Left hindlimb (tissue), 1 donor: ENCODE data around the gene GNAQ.
"Not testable (repeated sequence)": the region's sequence is repeated elsewhere in the genome, so short reads cannot be mapped to it uniquely, and the experiment has no call there.

Experiments used
- DNase-seq: peaks from one replicate; pipeline ENCODE4 v3.0.0-alpha.2; 2018

GNAQ gene

DNA sequence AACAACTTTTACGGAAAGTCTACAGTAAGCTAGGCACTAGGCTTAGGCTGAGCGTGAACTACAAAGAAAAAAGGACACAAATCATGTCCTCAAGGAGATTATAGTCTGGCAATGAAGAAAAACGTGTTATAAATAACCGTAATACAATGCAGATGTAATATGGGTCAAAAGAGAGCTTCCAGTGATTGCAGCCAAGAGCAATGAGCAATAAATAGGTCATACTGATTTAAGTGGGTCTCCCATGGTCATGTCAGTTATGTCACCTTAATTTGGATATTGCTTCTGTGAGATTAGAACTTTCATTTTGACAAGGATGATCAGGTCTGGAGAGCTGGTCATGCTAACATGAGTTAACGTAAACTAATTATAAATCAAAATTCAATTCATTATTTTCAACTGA lies 224.9 kb downstream of the GNAQ start:
- no peak for DNase-seq

DNA sequence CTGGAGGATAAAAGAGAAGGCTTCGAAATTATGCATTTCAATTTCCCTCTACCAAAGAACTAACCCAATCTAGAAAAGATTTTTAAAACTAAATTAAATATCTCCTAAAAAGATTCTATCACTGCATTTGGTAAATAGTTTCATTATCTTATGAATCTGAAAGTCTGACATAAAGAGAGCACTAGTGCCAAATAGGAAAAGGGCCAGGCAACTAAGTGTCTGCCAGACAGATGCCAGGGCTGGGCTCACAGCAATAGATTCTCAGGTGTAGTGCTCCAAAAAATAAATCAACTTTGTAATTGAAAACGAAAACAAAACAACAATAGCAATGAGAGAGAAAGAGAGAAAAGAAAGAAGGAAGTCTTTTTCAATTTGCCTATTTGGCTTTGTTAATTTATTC lies 225.8 kb downstream of the GNAQ start:
- DNase-seq = no peak

DNA sequence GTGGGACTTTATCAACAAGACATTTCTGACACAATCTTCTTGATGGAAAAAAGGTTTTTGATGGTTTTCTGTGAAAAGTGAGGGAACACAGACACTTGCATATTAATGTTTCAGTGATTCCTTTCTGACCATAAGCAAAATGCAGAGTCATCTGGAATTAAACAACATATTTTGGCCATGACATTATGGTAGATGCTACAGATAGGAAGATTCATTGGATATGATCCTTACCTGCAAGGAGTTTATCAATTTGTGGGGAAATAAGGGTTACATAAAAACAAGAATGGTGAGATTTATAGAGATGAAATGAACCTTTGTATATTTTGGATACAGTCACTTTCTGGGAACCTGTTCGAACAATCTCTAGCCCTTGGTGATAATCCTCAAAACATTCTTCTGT lies 228.2 kb downstream of the GNAQ start:
- DNase-seq = no peak

DNA sequence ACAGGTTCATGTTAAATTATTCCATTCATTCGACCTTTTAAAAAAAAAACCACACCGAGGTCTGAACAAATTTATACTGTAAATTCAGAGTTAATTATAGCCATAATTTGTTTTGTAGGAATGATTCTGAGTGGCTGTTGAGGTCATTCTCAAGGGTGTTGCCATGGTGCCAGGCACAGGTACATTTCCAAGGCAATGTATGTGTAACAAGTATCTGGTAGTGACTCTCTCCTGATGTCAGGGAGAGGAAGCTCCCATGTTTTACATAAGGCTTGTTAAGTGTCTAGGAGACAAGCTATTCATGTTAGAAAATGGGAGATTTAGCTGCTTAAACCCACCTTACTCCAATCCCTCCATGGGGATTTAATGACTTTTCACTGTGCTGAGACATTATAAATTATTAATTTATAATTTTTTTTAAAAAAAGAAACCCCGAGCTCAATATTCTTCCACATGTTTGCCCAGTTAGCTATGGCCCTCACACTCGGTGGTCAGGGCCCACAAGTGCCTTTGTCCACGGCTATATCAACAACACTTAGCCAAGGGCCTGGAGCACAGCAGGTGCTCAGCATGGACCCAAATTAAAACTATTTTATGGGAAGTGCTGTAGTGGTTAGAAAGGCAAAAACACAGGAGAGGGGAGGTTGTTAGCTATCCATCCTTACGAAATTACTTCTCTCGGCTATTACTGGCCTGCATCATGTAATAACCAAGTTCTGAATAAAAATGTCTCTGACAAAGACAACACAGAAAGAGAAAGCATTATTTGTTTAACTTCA lies 228.9 kb downstream of the GNAQ start:
- no peak for DNase-seq

DNA sequence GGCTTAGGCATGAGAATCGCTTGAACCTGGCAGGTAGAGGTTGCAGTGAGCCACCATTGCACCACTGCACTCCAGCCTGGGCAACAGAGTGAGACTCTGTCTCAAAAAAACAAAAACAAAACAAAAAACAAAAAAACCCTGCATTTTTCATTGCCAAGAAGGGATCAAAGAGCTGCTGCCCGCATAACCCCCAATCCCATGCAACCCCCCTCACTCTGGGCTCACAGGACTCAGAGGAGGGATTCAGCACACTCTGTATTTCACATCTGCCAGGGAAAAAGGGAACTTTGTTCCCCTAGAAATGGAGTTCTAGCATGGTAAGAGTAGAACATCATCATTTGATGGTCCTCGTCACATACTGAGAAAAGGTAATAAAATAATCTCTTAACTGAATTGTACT lies 229.5 kb downstream of the GNAQ start:
- DNase-seq = no peak

DNA sequence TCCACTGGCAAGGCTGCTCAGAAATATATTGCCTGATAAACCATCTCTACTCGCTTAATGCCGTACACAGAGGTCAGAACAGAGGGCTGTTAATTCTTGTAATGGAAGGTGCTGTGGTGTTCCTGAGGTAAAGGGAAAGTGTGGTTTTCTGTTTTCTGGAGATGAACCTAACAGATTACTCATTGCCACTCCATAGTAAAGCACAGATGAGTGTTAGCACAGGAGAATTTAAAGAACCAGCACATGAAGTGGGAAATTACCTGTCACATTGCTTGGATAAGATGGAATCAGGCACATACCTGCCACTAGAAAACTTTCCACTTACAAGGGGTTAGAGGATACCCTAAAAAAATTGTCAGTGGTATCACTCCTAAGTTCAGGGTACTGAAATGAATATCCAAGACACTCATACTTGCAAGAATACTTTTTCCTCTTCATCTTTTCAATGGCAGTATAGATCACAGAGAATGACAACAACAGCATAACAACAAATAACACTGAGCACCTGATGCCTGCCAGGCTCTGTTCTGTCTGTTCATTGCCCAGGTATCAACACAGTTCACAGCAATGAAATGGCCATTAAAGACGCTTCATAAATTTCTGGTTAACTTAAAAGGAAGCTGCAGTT lies 230.6 kb downstream of the GNAQ start:
- DNase-seq = no peak

DNA sequence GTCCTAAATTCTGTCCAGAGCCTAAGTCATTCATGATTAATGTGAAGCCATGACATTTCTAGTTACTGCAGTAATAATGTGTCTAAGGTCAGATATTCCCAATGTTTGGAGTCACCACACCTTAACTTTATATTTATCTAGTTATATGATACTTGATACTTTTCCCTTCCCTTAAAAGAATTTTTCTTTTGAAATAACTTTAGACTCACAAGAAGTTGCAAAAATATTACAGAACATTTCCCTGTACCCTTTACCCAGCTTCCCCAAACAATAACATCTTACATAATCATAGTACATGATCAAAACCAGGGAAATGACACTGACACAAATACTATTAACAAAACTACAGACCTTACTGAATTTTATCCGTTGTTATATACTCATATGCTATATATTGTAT lies 233.5 kb downstream of the GNAQ start:
- no peak for DNase-seq

DNA sequence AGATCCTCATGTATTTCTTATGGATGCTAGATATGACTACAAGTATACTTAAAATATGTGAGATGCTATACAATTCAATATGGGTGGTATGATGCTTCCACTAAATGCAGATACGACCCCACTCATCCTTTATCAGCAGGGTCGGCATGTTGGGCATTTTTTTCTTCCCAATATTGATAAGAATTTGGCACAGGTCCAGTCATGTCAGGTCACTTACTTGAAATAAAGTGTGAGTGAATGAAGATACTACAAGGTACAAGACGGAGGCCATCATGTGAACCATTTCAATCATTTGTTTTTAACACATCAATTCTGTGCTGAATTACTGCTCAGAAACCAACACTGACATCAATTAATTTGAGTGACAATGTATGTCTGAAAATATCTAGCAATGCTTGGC lies 236.6 kb downstream of the GNAQ start:
- DNase-seq = no peak

DNA sequence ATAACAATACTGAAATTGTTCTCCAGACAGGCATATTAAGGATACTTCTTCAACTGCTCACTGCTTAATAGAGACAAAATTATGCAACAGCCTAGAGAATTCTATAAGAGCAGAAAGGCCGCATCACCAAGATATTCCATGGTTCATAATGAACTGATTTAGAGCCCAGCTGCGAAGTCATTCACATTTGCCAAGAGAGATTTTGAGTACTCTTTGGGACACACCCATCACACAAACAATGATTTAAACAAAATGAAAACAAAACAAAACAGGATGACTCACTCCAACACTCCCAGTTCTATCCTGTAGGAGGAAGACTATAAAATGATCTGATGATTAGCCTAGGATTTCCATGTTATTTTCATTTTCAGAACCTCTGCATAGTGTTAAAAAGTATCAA lies 237.8 kb downstream of the GNAQ start:
- no peak for DNase-seq

DNA sequence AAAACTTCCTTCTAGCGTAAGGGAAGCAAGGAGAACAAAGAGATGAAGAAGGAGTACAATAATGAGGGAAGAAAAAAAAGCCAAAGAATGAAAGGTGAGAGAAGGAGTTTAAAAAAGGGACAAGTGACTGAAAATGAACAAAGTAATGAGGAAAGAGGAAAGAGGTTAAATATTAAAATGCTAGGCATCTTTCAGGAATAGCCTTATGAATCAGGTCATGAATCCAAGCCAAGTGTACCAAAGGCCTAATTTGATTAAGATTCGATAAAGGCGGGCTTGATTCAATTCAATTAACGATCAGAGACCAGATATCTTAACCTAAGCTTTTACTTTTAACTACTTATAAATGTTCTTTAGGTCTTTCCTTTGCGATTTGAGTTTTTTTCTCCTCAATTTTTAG lies 241.7 kb downstream of the GNAQ start:
- DNase-seq = no peak

DNA sequence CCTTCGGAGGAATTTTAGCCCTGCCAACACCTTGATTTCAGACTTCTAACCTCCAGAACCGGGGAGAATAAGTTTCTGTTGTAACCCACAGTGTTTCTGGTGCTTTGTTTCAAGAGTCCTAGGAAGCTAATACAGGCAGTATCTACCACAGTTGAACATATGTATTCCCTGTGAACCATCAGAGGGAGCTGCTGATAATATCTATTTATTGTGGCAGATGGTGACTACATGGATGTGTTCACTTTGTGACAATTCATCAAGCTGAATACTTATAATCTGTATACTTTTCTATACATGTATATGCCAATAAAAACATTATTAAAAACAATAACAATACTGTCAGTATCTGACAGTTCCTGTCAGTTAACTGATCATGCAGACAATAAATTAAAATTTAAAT lies 246.3 kb downstream of the GNAQ start:
- no peak for DNase-seq

DNA sequence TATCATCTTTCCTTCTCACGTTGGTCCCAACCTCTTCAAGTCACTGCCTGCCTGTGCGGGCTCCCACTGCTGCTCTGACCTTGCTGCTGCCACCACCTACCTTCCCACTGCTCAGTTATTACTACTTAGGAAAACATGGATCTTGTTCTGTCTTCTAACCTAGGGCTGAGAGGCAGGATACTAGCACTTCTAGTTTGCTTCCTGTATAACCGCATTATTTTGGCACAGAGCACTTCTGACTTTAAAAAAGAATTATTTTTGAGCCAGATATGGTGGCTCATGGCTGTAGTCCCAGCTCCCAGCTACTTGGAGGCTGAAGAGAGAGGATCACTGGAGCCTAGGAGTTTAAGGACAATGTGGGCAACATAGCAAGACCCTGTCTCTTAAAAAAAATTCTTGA lies 248.1 kb downstream of the GNAQ start:
- DNase-seq = no peak

DNA sequence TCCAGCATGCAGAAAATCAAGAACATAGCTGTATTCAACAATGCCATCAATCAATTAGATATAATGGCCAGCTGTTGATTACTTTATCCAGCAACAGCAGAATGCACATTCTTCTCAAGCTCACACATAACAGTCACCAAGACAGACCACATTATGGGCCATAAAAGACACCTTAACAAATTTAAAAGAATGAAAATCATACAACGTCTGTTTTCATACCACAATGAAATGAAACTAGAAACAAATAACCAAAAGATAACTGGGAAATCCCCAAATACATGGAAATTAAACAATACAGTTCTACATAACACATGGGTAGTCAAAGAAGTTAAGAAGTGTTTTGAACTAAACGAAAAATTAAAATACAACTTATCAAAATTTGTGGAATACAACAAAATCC lies 252.6 kb downstream of the GNAQ start:
- DNase-seq = no peak

DNA sequence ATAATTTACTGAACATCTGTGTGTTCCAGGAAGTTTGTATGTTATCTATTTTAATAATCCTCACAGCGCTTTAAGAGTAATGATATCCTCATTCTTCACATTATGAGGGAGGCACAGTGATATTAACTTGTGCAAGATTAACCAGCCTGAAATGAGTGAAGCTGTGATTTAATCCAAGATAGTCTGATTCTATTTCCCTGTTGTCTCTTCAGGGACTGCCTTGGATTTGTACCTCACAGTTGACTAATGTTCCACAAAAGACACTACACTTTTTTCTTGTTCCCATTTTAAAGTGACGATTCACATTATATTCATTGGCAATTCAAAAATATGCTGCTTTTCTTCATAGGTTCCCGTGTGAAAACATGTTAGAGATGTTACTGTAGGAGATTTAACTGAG lies 258.2 kb downstream of the GNAQ start:
- DNase-seq = no peak

DNA sequence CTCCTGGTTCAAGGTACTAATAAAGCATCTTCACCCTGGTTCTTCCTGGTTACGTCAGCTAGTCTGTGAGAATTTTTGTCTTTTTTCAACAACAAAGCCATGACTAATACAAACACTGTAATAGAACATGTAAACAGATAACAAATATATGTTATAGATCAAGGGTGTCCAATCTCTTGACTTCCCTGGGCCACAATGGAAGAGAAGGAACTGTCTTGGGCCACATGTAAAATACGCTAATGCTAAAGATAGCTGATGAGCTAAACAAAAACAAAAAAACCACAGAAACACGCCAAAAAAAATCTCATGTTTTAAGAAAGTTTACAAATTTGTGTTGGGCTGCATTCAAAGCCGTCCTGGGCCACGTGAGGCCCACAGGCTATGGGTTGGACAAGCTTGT lies 259.0 kb downstream of the GNAQ start:
- DNase-seq = no peak

DNA sequence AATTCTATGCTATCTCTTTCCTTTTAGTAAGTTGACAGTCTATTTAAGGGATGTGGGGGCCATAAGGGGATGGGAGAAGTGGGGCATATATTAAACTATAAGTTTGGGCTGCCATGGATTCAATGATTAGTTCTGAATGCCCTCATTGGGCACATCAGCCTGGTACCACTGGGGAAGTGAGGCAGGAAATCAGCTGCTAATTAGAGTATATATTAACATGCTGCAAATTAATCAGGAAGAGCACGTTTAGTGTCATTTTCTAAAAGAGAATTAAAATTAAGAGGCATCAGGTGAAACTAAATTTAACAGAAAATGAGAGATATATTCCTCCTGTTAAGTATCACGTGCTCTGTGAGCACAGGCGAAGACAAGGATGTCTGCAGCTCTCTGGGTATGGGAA lies 260.4 kb downstream of the GNAQ start:
- no peak for DNase-seq

DNA sequence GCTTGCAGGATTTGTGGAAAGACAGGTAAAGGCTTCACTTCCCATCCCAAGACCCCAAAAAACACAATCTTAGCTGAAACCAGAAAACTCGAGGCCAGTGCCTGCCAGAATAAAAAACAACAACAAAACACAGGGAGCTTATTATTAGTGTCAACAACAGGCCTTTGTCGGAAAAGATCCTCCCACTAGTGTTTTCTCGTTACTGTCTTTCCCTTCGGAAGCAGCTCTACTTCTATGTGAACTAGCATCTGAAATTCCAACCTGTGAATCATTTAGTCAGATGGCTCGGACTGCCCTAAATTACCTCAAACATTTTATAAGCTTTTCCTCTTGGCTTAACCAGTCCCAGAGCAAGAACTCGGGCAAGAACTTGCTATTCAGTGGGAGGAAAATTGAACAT lies 261.3 kb downstream of the GNAQ start:
- DNase-seq = no peak

DNA sequence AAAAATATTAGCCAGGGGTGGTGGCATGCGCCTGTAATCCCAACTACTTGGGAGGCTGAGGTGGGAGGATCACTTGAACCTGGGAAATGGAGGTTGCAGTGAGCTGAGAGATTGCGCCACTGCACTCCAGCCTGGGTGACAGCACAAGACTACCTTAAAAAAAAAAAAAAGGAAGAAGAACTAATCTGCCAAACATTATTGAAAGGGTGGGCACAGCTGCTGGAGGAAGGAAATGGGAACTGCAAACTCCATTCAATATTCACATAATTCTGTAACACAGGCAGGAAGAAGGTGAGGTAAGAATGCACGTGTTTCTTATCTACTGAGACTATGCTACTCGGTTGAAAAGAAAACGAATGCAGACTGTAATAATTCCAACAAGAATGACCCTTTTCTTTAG lies 262.4 kb downstream of the GNAQ start:
- no peak for DNase-seq

DNA sequence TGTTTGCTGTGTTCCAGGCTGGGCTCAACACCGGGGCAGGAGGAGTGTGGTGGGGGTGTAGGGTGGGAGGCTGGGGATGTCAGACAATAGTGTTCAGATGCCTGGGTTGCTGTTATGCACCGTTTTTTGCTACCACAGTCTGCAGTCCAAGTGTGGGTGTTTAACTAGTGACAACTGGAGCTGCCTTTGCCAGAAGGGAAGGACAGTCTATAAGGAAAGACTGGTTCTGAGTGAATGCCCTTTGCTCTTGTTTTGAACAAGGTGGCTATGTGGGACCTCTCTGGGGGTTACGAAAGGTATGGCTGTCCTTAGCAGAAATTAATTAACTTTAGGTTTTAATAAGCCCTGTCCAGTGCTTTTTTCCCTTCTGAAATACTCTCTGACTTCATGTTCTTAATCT lies 265.0 kb downstream of the GNAQ start:
- DNase-seq = no peak

DNA sequence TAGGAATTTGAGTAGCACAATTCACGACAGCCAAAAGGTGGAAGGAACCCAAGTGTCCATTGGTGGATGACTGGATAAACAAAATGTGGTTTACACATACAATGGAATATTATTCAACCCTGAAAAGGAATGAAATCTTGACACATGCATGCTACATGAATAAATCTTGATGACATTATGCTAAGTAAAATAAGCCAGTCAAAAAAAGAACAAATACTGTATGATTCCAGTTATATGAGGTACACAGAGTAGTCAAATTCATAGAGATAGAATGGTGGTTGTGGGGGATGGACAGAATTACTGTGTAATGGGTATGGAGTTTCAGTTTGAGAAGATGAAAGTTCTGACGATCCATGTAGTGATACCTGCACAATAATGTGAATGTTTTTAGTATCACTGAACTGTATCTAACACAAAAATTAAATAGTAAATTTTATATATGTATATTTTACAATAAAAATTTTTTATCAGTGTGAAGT lies 265.8 kb downstream of the GNAQ start:
- DNase-seq = no peak

DNA sequence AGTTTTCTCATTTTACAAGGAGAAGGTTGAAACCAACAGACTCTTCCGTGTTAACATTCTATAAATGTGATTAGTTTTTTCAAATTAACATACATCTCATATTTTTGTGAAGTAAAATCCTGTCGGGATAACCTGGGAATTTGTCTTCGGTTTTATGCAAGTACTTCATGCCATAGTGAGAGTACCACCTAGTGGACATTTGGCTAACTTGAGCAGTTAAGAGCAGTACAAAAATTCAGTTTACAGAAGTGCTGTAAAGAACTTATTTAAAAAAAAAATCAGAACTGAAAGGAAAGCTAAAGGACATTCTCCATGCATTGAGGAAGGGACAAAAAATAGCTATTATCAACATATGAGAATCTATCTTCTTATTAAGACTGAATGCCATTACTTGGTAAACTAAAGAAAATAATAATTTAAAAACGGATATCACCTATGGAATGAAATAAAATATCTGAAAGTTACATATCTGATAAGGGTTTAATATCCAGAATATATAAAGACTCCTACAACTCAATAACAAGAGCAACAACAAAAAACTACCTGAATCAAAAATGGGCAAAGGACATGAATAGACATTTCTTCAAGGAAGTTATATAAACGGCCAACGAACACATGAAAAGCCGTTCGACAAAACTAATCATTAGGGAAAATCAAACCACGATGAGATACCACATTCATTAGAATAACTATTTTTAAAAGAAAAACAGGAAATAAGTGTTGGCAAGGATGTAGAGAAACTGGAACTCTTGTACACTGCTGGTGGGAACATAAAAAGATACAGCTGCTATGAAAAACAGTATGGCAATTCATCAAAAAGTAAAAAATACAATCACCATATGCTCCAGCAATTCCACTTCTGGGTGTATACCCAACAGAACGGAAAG lies 266.5 kb downstream of the GNAQ start:
- no peak for DNase-seq

DNA sequence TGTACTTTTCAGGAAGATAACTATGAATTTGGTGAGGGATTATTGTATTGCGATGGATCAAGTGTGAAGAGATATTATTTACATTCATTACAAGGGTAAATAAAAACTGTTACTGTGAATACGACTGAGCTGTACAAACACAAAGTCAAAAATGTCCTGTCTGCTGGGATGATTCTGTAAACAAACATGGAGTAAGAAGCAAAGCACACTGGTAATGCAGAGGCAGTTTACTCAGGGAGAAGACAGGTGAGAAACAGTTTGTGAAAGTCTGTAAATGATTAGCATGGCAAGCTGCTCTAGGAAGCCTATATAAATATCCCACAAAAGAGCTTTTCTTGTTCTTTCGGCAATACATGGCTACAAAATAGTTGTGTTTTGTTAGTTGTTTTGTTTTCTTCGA lies 268.0 kb downstream of the GNAQ start:
- DNase-seq = no peak

DNA sequence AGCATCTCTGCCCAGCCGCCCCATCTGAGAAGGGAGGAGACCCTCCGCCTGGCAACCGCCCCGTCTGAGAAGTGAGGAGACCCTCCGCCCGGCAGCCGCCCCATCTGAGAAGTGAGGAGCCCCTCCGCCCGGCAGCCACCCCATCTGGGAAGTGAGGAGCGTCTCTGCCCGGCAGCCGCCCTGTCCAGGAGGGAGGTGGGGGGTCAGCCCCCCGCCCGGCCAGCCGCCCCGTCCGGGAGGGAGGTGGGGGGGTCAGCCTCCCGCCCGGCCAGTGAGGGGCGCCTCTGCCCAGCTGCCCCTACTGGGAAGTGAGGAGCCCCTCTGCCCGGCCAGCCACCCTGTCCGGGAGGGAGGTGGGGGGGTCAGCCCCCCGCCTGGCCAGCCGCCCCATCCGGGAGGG lies 270.7 kb downstream of the GNAQ start:
- DNase-seq = not testable (repeated sequence)

DNA sequence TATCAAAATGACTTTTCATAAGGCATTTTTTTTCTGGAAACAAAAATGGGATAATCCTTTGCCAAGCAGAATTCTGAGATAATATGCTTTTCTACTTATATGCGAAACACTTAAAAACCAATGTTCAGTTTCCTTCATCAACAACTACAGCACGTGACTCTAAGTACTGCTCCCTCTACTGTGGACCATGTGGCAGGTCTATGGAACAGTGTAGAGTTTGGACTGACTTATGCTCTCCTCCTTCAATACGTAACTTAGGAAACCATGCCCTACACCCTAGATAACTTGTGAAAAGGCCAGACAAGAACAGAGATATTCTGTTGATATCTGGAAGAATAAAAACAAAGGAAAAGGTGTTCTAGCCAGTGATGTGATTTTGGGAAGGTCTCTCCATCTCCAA lies 272.2 kb downstream of the GNAQ start:
- DNase-seq = no peak
